Stimulated activated CD8-positive, alpha-beta memory T cell treated with anti-CD3 and anti-CD28 coated beads, Interleukin-15, amount 100 ng/mL, for 24 hours (primary cell): Measurements from ENCODE around the gene NUP205.
"Not testable (repeated sequence)": the region's sequence is repeated elsewhere in the genome, so short reads cannot be mapped to it uniquely, and the experiment has no call there.

ENCODE experiments used
- DNase-seq: peaks from one replicate; pipeline ENCODE4 v3.0.0-alpha.2; 2020; ENCODE audit warnings: low read depth

Gene NUP205

GRCh38 chr7:135669774-135670173, 112.1 kb downstream of the NUP205 start:
- DNase-seq: no peak

- no peak for DNase-seq
Observed at GRCh38 chr7:135670179-135670578, 112.5 kb downstream of the NUP205 start.

GRCh38 chr7:135672560-135673359, 115.0 kb downstream of the NUP205 start:
- no peak for DNase-seq

- DNase-seq: no peak
Observed at GRCh38 chr7:135673360-135673706, 115.6 kb downstream of the NUP205 start.

GRCh38 chr7:135678612-135679575, 121.2 kb downstream of the NUP205 start:
- no peak for DNase-seq

GRCh38 chr7:135681762-135682161, 124.0 kb downstream of the NUP205 start:
- no peak for DNase-seq

GRCh38 chr7:135682191-135682590, 124.5 kb downstream of the NUP205 start:
- DNase-seq: no peak

- DNase-seq: no peak
Observed at GRCh38 chr7:135683609-135684008, 125.9 kb downstream of the NUP205 start.

- DNase-seq: no peak
Observed at GRCh38 chr7:135684136-135684535, 126.4 kb downstream of the NUP205 start.

- DNase-seq: no peak
Observed at GRCh38 chr7:135684699-135685098, 127.0 kb downstream of the NUP205 start.

GRCh38 chr7:135685306-135686084, 127.8 kb downstream of the NUP205 start:
- no peak for DNase-seq

- no peak for DNase-seq
Observed at GRCh38 chr7:135687466-135687865, 129.7 kb downstream of the NUP205 start.

GRCh38 chr7:135690566-135690965, 132.8 kb downstream of the NUP205 start:
- DNase-seq: no peak

- DNase-seq: no peak
Observed at GRCh38 chr7:135692055-135692454, 134.3 kb downstream of the NUP205 start.

- DNase-seq: not testable (repeated sequence)
Observed at GRCh38 chr7:135692606-135693005, 134.9 kb downstream of the NUP205 start.

- DNase-seq: no peak
Observed at GRCh38 chr7:135693558-135693957, 135.8 kb downstream of the NUP205 start.

- DNase-seq: no peak
Observed at GRCh38 chr7:135697276-135698049, 139.7 kb downstream of the NUP205 start.
